SK-N-SH treated with all-trans-retinoic acid at 6 μM for 48 hours (cell line): ENCODE results near the gene CCT3.

Experiments
- CSDC2 ChIP-seq: fragments of 250-450 bp; sonication (Bioruptor Pico); IDR thresholded peaks from 2 replicates; pipeline ENCODE4 v1.5.0; 2020; ENCODE audit warnings: mild to moderate bottlenecking, moderate library complexity
- GLIS3 ChIP-seq: fragments of 250-450 bp; sonication (Bioruptor Pico); IDR thresholded peaks from 2 replicates; pipeline ENCODE4 v1.5.0; 2020; ENCODE audit warnings: mild to moderate bottlenecking, moderate library complexity
- PPARA ChIP-seq: fragments of 250-450 bp; sonication (Bioruptor Pico); IDR thresholded peaks from 2 replicates; pipeline ENCODE4 v1.5.0; 2020; ENCODE audit warnings: mild to moderate bottlenecking, borderline replicate concordance
- TOX ChIP-seq: fragments of 250-450 bp; sonication (Bioruptor Pico); IDR thresholded peaks from 2 replicates; pipeline ENCODE4 v1.8.0; 2021; ENCODE audit warnings: mild to moderate bottlenecking, moderate library complexity, borderline replicate concordance
- ZNF70 ChIP-seq: fragments of 450-650 bp; formaldehyde crosslinking; IDR thresholded peaks from 2 replicates; pipeline ENCODE4 v1.5.0; 2020; ENCODE audit warnings: mild to moderate bottlenecking, moderate library complexity
- TF ChIP-seq, protein P1 (sequence below): fragments of 250-450 bp; sonication (Bioruptor Pico); IDR thresholded peaks from 2 replicates; pipeline ENCODE4 v1.5.1; 2020; ENCODE audit warnings: low read depth, mild to moderate bottlenecking, moderate library complexity
- TF ChIP-seq, protein P2 (sequence below): fragments of 250-450 bp; sonication (Bioruptor Pico); IDR thresholded peaks from 2 replicates; pipeline ENCODE4 v1.8.0; 2020; ENCODE audit warnings: mild to moderate bottlenecking, moderate library complexity, borderline replicate concordance
- TF ChIP-seq, protein P3 (sequence below): fragments of 250-450 bp; sonication (Bioruptor Pico); IDR thresholded peaks from 2 replicates; pipeline ENCODE4 v1.8.0; 2021; ENCODE audit warnings: low read depth, mild to moderate bottlenecking, moderate library complexity, borderline replicate concordance

DNA sequence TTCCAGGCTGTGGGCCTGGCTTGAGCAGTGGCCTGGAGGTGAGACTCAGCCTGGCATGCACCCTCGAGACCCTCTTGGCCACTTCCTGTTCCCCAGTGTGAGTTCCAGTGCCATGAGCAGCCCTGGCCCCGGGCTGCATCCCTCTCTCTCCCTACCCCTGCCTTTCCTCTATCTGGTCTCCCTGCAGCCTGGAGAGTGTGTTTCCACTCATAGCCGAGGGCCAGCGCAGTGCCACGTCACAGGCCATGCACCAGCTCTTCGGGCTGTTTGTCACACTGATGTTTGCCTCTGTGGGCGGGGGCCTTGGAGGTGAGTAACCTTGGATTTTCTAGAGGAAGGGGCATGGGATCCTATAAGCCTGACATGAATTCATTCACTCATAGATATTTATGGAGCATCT is 44.5 kb upstream of the CCT3 start:
- TF ChIP-seq GLIS3 (CRISPR knock-in tag): no peak
- no peak for TF ChIP-seq PPARA (CRISPR knock-in tag)
- TF ChIP-seq ZNF70 (CRISPR knock-in tag): no peak
- TF ChIP-seq, protein P1, sequence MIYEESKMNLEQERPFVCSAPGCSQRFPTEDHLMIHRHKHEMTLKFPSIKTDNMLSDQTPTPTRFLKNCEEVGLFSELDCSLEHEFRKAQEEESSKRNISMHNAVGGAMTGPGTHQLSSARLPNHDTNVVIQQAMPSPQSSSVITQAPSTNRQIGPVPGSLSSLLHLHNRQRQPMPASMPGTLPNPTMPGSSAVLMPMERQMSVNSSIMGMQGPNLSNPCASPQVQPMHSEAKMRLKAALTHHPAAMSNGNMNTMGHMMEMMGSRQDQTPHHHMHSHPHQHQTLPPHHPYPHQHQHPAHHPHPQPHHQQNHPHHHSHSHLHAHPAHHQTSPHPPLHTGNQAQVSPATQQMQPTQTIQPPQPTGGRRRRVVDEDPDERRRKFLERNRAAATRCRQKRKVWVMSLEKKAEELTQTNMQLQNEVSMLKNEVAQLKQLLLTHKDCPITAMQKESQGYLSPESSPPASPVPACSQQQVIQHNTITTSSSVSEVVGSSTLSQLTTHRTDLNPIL (CRISPR knock-in tag): no peak
- TF ChIP-seq CSDC2 (CRISPR knock-in tag): no peak
- TF ChIP-seq, protein P2, sequence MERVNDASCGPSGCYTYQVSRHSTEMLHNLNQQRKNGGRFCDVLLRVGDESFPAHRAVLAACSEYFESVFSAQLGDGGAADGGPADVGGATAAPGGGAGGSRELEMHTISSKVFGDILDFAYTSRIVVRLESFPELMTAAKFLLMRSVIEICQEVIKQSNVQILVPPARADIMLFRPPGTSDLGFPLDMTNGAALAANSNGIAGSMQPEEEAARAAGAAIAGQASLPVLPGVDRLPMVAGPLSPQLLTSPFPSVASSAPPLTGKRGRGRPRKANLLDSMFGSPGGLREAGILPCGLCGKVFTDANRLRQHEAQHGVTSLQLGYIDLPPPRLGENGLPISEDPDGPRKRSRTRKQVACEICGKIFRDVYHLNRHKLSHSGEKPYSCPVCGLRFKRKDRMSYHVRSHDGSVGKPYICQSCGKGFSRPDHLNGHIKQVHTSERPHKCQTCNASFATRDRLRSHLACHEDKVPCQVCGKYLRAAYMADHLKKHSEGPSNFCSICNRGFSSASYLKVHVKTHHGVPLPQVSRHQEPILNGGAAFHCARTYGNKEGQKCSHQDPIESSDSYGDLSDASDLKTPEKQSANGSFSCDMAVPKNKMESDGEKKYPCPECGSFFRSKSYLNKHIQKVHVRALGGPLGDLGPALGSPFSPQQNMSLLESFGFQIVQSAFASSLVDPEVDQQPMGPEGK (CRISPR knock-in tag): no peak
- TF ChIP-seq, protein P3, sequence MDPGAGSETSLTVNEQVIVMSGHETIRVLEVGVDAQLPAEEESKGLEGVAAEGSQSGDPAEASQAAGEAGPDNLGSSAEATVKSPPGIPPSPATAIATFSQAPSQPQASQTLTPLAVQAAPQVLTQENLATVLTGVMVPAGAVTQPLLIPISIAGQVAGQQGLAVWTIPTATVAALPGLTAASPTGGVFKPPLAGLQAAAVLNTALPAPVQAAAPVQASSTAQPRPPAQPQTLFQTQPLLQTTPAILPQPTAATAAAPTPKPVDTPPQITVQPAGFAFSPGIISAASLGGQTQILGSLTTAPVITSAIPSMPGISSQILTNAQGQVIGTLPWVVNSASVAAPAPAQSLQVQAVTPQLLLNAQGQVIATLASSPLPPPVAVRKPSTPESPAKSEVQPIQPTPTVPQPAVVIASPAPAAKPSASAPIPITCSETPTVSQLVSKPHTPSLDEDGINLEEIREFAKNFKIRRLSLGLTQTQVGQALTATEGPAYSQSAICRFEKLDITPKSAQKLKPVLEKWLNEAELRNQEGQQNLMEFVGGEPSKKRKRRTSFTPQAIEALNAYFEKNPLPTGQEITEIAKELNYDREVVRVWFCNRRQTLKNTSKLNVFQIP (CRISPR knock-in tag): no peak
- no peak for TF ChIP-seq TOX (CRISPR knock-in tag)
